K562 treated with DMSO at 1 percent for 4 hours (cell line): ENCODE measurements around the gene TMSB4X. TPM values are rescaled to one million over a fixed set of nuclear protein-coding genes. Genes with fewer than 3 reads are reported as not detected.

Experiments used
- total RNA-seq: library from RNA; unstranded; fragments of 300-600 nt; gene quantifications from 2 replicates; pipeline ENCODE4 v1.2.3, GENCODE V29; 2022; ENCODE audit not compliant: insufficient read depth

TMSB4X gene
- 3,453 and 3,711 TPM in 2 replicates for total RNA-seq

DNA sequence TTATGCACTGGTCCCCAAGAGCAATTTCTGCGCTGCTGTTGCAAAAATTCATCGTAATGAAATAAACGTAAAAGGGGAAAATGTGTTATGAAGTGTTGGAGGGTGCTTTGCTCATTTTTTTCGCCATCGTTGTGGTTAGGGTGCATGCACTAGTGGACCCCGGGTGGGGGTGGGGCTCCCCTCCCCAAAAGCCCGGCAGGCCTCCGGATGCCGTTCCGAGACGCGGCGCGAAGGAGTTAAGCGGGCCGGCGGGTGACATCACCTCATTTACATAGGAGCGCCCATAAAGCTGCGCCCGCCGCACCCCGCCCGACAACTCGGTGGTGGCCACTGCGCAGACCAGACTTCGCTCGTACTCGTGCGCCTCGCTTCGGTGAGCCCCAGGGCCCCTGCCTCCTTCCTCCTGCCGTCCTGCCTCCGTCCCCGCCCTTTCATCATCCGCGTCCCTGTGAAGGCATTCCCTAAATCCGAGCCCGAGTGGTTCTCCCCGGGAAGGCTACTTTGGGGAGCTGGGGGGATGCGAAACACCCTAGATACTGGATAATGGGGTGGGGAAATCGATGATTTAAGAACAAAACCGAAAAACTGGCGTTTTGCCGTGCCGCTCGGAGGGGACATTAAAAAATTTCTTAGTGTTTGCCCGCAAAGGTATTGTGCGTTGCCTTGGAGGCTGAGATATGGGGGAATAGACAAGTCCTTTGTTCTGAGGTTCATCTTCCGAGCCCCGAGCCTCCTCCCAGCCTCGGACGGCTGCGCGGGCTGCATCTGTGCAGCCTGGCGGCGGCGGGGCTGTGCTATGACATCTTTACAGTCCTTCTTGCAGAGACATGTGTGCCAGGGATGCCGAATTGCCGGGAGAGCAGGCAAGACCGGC lies at the start of gene TMSB4X:
Gene TMSB4X (plus strand): TSS at position 315 of the 874 bp plus-strand sequence.

Other genes starting within 250 kb of the TMSB4X start
- 14.0 and 24.5 TPM in 2 replicates for gene PRPS2, start 183.7 kb upstream of the TMSB4X start, total RNA-seq
- 0.18 TPM in 1 of 2 replicates, not detected in the other for gene TLR7, start 108.0 kb upstream of the TMSB4X start, total RNA-seq
- gene TLR8, start 68.5 kb upstream of the TMSB4X start, total RNA-seq: not detected in 2 replicates
- not detected in 2 replicates for gene FAM9C, start 69.5 kb downstream of the TMSB4X start, total RNA-seq